Measurements from ENCODE around the gene SPACA1.
"Not testable (repeated sequence)": the region's sequence is repeated elsewhere in the genome, so short reads cannot be mapped to it uniquely, and the experiment has no call there.

The SPACA1 gene, protein sequence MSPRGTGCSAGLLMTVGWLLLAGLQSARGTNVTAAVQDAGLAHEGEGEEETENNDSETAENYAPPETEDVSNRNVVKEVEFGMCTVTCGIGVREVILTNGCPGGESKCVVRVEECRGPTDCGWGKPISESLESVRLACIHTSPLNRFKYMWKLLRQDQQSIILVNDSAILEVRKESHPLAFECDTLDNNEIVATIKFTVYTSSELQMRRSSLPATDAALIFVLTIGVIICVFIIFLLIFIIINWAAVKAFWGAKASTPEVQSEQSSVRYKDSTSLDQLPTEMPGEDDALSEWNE

DNA sequence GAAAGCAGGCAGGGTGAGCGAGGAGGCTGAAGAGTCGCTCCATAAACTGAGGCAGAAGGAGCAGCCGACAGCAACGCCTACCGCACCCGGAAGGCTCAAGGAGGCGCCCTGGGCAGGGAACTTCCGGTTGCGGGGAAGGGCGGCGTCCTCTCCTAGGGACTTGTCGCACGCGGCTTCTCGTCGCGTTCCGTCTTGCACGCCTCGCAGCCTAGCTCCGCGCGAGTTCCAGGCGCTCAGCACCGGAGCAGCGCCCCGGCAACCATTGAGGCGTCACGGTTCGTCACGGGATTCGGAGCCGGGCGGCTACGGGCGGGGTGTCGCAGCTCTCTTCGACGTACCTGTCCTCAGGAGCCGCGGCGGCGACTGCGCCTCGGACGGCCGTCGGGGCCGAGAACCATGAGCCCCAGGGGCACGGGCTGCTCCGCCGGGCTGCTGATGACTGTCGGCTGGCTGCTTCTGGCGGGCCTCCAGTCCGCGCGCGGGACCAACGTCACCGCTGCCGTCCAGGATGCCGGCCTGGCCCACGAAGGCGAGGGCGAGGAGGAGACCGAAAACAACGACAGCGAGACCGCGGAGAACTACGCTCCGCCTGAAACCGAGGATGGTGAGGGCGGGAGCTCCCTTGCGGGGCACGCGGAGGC lies at the start of gene SPACA1:
Gene SPACA1, plus strand, starts transcription at position 332 of the 641 bp plus-strand sequence. Its CDS starts 65 bp downstream, at position 397.
- DNase-seq = no peak

DNA sequence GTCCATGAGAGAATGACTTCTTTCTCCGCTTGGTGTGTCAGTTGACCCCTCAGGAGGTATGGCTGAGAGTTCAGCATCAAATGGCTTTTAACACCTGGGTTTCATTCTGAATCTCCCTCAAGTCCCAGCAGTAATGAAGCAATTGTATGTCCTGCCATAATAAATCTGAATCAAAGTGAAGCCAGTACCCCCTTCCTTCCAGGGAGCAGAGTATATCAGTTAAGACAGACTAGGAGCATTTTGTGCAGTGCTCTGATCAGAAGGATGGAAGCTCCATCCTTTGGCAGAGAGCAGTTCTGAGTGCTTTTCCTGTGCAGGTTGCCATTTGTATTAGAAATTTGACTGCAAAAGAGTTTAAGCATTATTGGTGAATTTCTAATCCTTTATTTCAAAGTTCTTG lies 46.9 kb upstream of the SPACA1 start:
- DNase-seq = no peak

DNA sequence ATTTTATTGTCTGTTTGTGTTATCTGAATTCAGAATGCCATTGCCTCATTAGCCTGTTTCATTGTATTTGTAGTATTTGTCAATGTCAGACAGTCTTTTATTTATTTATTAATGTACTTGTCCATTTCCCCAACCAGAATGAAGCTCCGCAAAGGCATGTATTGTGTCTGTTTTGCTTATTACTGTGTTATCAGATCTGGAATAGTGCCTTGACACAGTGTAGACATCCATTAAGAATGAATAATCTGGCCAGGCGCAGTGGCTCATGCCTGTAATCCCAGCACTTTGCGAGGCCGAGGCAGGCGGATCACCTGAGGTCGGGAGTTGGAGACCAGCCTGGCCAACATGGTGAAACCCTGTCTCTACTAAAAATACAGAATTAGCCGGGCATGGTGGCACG lies 46.4 kb upstream of the SPACA1 start:
- not testable (repeated sequence) for DNase-seq

DNA sequence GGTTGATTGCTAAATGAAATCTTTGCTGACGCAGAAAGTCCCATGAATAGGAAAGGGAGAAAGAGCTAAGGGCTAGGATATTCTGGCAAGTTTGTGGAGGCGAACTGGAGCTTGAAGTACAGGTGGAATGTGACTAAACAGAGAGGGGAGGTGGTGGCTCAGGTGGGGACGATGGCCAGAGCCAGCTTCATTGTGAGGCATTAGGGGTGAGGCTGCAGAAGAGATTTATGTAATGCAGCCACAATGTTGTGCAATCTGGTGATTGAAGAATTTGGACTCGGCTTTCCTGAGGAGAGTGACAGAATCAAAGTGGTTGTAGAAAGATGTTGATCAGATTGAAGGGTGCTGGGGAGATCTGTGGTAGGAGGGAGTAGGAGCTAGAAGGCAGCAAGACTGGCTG lies 42.9 kb upstream of the SPACA1 start:
- DNase-seq = no peak

DNA sequence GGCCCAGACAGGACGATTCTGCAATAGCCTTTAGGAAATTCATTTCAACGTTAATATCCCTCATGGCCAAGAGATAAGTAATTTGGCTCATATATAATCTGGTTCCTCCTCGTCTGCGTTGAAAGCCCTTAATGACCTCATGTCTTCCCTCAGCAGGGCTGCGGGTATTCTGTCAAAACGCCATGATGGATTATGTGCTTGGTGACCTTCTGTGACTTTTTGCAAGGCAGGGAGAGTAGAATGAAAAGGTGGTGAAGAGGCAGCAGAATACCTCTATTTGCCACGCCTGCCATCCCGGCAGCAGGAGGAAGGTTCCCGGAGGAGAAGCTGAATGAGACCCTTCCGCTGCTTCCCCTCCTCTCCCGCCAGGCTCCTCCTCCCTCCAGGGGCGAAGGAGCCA lies 41.1 kb upstream of the SPACA1 start:
- DNase-seq = no peak

DNA sequence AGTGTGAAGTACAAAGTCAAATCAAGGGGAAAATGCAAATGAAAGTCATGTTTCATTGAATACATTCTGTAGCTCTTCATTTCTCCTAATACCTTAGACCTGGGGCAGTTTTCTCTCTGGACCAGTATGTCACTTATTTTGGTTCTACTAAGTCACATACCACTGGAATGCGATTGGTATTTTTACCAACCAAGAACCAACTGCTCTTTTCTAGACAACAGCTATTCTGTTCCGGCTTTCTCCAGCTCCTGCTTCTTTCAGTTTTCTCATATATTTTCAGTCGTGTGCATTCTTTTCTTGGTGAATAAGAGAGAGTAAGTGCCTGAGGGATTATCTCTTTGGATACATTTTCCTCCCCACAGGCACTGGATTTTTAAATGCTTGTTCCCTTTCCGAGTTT lies 39.2 kb upstream of the SPACA1 start:
- no peak for DNase-seq

DNA sequence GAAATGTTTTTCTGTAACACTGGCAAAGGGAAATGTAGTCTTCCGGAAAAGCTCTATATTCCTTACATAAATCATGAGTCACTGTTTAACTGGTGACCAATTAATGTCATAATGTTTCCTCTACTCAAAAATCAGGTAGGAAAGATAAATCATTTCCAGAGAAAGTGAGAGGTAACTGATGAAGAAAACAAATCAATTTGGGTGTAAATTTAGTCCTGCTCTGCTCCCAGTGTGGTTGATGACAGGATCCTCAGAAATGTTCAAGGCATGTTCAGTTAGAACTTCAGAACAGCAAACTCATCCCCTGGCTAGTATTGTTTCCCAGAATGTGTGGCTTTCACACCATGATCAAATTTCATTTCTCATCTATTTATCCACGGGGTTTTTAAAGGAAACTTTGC lies 38.8 kb upstream of the SPACA1 start:
- no peak for DNase-seq

DNA sequence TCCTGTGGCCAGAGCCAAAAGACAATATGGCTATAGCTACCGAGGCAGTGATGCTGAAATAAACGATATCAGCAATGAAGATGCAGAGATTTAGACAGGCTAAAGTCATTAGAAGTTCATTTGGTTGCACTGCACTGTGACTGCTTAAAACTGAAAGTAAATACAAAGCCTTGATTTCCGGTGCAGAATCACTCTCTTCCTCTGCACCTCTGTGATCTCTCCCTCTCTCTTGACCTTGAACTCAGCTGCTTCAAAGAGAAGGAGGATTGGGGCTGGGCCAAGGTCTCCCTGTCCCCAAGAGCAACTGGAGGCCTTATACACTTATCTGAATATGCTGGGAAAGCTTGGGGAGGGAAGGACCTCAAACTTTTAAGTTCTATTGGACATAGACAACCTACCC lies 34.6 kb upstream of the SPACA1 start:
- no peak for DNase-seq

DNA sequence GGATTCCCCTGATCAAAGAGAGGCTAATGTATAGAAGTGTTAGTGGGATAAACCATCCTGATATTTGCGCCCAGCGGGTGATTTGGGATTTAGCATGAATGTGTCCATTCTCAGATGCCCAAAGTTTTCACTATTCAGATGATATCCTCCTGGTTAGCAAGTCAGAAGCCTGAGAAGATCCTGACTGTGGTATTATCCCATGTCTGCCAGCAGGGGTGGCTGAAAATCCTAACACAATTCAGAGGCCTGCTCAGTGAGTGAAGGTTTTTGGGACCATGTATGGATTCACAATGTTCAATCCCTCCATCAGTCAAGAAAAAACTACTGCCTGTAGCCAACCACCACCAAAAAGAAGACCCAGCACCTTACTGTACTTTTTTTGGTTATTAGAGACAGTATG lies 34.1 kb upstream of the SPACA1 start:
- no peak for DNase-seq

DNA sequence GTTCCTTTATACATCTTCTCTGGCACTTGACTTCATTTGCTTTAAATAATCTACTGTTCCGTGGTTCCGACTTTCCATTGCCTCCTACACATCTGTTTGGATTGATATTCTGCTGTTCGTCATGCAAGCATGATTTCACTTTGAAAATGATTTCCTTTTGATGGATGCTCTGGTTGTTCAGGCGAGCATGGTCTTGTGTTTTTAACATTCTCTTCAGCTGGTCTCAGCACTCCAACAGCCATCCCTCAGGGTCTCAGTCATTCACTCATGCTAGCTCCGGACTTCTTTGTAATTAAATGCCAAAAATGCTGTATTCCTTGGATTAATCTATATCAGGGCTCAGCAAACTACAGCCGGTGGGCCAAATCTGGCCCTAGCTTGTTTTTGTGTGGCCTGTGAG lies 27.2 kb upstream of the SPACA1 start:
- no peak for DNase-seq

DNA sequence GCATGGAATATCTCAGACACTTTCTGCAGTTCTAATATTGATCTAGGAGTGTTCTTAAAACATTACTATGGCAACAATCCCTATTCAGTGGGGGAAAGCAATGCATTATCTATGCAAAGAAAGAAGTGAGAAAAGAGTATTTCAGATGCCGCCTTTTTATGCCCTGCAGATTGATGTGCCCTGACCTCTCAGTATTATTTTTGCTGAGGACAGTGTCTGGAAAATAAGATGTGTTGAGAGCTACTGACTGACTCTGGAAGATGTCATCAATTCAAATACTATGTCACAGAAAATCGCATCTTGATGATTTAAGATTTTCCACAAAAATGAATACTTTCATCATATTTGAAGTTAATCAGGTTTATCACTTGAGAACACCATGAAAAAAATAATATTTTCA lies 22.9 kb upstream of the SPACA1 start:
- DNase-seq = no peak

DNA sequence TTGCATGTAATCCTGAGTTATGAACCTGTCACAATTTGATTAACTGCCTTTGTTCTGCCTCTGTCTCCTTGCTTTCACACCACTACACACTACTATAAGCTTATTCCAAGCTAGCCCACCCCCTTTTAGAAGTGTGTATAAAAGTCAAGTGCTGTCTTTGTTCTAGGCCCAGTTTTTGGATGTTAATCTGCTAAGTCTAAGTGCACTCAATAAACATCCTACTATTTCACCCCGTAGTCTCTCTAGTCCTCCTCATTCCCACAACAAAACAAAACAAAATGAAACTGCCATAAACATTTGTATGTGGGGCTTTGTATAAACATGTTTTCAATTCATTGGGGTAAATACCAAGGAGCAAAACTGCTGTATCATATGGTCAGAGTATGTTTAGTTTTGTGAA lies 16.1 kb upstream of the SPACA1 start:
- DNase-seq = no peak

DNA sequence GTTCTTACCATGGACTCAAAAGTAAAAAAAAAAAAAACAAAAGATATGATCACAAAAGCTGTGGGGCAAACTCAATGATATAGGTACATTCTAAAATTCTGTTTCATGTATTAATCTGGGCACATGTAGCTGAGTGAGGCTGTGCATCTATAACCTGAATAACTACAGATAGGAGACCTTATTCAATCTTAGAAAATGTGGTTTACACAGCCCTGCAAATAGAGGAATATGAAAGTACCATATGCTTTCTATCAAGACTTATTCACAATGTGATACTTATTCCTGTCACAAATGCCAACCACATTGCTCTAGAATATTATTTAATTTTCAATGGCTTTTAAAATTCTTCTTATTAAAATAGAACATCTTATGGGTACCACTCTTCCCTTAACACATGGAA lies 3.1 kb upstream of the SPACA1 start:
- no peak for DNase-seq

DNA sequence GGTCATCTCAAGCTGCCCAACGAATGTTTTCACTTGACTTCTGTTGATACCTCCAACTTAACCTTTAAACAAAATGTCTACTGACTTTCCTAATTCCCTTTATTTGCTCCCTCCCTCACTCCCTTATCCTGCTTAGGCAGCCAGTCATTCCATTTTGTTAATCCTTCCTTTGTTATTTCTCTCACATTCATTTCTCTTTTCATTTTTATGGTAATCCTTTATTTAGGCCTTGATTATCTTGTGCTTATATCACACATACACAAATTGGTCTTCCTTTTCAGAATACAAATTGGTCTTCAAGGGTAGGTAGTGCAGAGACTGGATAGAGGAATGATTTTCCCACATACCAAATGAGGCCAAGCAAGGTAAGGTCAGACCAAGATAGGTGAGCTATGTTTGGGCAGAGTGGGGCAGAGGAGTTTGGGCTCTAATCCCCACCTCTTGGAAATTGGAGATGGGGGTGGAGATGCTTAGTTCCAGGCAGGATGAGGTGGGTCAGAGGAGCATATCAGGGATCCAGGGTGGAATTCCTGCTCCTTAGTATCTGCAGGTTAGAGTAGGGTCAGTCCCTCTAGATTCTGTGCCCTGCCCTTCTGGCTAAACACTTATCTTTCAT lies 2.0 kb upstream of the SPACA1 start:
- no peak for DNase-seq

DNA sequence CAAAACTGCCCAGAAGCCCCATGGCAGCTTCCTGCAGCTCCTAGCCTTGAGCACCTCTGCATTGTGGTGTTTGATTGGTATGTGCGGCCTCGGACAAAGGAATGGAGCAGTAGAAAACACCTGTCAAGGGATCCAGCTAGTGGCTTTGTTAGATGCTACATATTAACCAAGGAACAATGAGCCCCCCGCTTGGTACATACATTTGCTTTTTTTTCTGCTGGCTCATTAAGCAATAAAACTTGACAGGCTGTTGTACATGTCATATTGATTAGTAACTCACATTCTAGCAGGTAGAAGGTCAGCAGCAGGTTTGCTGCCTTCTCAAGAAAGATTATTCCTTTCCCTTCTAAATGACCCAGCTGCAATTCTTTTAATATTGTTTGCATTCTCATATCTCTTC lies 937 bp downstream of the SPACA1 start:
- DNase-seq = no peak

DNA sequence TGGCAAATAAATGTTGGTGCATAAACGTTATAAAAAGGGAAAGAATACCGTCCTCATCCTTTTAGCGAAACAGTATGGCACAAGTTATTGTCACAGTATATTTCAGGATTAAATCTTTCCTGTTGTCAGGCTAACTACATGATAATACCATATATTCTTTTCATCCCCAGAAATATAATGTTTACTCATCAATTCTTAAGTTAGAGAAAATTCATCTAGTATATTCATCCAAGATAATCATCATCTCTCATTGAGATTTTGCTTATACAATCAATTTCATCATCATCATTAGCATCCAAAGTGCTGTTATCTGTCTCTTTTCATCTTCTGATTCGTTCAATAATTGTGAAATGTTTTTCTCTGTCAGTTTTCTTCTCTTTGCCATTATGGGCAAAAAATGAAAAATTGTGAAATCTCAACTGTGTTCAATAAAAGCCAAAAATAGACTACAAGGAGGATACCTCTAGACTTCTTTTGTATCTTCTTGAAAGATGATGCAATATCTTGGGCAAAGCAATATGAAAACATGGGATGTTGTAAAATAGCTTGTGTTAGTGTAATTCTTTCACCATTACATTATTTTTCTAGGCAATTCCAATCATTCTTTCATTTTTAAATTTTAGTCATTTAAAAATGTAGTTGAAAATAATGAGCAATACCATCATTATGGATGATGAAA lies 2.6 kb downstream of the SPACA1 start:
- no peak for DNase-seq

DNA sequence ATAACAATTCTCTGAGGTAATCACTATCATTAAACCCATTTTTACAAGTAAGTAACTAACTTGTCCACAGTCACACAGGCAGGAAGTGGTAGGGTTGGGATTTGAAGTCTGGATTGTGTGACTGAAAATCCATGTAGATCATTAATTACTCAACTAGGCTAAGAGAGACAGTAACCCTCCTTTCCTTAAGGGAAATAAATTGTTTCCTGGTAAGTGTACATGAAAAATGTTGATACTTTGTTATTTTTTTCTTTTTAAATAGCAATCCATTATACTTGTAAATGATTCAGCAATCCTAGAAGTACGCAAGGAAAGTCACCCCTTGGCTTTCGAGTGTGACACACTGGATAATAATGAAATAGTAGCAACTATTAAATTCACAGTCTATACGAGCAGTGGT lies 11.6 kb downstream of the SPACA1 start:
- DNase-seq = no peak

DNA sequence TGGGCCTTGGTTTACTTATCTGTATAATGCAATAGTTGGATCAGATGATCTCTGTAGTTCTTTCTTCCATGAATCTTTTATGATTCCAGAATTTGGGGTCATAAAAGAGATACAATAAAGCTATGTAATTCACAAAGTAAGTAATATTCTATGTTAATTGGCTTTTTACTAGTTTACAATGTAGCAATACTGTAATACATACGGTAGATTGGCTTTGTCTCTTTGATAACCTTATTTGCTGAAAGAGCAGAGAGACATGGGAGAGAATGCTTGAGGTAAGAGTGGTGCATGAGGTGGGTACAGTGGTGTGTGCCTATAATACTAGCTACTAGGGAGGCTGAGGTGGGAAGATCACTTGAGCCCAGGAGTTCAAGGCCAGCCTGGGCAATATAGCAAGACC lies 14.7 kb downstream of the SPACA1 start:
- no peak for DNase-seq

DNA sequence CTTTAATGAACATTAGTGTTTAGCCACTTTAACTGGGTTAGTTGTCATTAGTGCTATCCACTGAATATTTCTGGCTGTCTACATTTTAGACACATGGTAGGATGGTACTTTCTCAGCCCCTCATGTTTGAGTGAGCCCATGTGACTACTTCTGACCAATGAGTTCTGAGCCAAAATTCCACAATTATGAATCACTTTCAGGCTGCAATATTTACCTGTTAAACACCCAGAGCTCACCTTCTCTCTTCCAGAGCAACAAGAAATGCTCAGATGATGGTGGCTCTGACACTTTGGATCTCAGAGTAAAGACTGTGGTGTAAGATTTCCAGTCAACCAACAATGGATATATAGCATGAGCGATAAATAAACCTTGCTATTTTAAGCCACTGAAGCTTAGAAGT lies 24.8 kb downstream of the SPACA1 start:
- DNase-seq = no peak

DNA sequence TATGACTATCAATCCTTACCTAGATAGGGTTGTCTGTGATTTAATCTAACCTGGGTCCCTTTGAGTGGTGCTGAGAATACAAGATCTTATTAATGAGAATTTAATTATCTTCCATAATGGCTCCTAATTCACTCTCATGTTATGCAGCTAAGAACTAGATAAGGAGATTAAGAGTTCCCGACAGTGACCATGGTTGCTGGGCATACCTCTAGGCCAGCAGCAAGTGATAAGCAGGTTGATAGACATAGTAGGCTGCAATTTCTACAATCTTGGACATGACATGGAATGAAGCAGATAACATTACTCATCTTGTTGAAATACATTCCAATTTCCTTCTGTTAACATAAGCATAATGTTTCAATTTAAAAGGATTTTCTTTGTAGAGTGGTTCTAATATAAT lies 27.1 kb downstream of the SPACA1 start:
- no peak for DNase-seq

DNA sequence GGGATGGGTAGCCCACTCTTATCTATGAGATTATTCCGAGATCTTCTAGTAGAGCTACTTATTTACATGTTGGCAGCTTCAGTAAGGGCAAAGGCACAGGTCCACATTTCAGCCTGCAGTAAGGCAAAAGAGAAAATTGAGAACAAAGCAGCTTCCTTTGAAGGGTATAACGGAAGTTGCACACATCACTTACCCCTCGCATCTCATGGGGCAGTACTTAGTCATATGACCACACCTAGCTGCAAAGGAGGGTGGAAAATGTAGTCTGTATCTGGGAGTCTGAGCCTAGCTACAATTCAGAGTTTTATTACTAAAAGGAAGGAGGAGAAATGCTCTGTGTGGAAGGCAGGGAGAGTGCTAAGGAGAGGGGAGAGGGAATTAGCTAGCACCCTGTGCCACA lies 29.7 kb downstream of the SPACA1 start:
- no peak for DNase-seq

DNA sequence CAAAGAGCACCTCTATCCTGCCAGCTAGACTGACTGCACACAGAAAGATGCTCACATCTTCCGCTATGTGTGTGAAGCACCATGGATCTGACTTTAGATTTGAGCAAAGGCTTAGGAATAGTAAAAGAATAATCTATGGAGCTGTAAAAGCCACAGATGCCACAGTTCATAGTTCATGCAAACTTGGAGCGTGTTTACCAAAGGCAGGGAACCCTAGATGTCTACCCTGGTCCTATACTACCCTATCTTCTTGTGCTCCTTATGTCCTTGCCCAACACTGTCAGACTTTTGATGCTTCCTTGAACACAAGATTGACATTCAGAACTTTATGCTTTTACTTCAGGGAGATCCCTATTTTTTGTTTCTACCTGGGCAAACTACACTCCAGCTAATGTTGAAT lies 39.2 kb downstream of the SPACA1 start:
- DNase-seq = no peak

DNA sequence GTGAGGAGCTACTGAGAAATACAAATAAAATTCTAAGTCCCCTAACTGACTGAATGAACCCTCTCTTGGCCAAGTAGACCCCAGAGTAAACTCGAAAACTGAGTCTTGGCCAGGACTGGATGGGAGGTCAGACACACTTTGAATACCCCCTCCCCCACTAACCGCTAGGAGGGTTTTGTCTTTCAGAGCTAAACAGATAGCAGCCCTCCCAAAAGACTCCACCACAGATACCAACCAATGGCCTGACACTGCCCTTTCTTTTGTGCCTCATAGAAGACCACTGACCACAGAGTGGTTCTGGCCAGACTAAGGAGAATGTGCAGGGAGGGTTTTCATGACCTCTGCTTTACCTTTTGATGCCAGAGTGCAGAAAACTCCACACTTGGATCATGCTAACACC lies 42.1 kb downstream of the SPACA1 start:
- DNase-seq = no peak

DNA sequence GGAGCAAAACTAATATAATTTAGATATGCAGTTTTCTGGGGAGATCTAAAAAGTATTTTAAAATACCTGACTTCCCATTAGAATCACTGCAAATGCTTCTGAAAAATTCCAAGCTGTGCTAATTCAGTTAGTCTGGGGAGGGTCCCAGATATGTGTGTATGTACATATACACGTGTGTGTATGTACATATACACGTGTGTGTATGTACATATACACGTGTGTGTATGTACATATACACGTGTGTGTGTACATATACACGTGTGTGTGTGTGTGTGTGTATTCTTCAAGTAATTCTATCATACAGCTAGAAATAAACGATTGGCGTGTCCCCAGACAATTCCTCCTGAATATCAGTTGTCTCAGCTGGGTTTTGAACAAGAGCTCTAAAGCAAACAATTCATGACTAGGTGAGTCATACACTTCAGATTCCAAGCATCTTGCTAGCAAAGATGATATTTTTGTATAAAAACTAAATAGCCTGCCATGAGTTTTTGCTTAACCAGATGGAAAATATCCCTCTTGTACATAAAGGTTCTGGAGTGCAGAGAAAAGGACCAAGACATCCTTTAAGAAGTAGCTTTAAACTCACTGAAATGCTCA lies 58.2 kb downstream of the SPACA1 start:
- DNase-seq = no peak
